Prostate gland (tissue), 2 donors: ENCODE results near the gene PDE11A. TPM values are rescaled to one million over a fixed set of nuclear protein-coding genes. Genes with fewer than 3 reads are reported as not detected.
A peak's percentile ranks its signal among the peaks of the same experiment; 100 is the strongest.

ENCODE experiments used
- DNase-seq: peaks from one replicate; pipeline ENCODE4 v3.0.0-alpha.2; 2019; ENCODE audit warnings: low spot score
- H3K27ac ChIP-seq, 2 donors: fragments of 200-600 bp; sonication (generic); 2 replicates each; pipeline ENCODE4 v1.5.1; 2017 to 2019
- H3K27me3 ChIP-seq: fragments of 200-600 bp; sonication (generic); replicated peaks from 2 replicates; pipeline ENCODE4 v1.5.1; 2019; ENCODE audit not compliant: insufficient read depth
- H3K36me3 ChIP-seq, 2 donors: fragments of 200-600 bp; sonication (generic); 1 replicate in 1 of 2; 2 replicates in 1 of 2; pipeline versions ENCODE4 v1.5.1 to v1.8.1; 2017 to 2019
- H3K4me1 ChIP-seq: fragments of 200-600 bp; sonication (generic); replicated peaks from 2 replicates; pipeline ENCODE4 v1.5.1; 2019
- H3K4me3 ChIP-seq, 2 donors: fragments of 200-600 bp; sonication (generic); 2 replicates each; pipeline ENCODE4 v1.5.1; 2017 to 2019
- H3K9me3 ChIP-seq: fragments of 200-600 bp; sonication (generic); 2 replicates; pipeline ENCODE4 v1.5.1; 2017
- CTCF ChIP-seq, 4 experiments: fragments of 200-600 bp in 2 of 4; fragments of 450-650 bp in 2 of 4; sonication (generic) in 2 of 4; IDR thresholded peaks; 1 replicate in 3 of 4; 2 replicates in 1 of 4; pipeline ENCODE4 v1.5.1; 2016 to 2019; ENCODE audit warnings: antibody characterized with exemption in 4 of 4, mild to moderate bottlenecking in 2 of 4, moderate library complexity in 2 of 4
- POLR2A ChIP-seq: fragments of 450-650 bp; IDR thresholded peaks from one replicate; pipeline ENCODE4 v1.6.1; 2016; ENCODE audit warnings: antibody characterized with exemption, mild to moderate bottlenecking
- POLR2AphosphoS5 ChIP-seq: sonication (generic); formaldehyde crosslinking; IDR thresholded peaks from one replicate; pipeline ENCODE4 v1.6.1; 2017; ENCODE audit warnings: antibody characterized with exemption
- WGBS: methylation state at CpG from one replicate; pipeline ENCODE4 v1.1.5; 2018; 5-methylcytosine and 5-hydroxymethylcytosine counted together
- intact Hi-C: fragments of 100-400 bp; cut with DNase I; formaldehyde crosslinking; loops from one replicate; pipeline ENCODE4 v1.14.2; 2022
- total RNA-seq, 2 donors: library from RNA; depleted of rRNA; stranded (reverse); fragments of >200 nt; gene quantifications; one replicate each; pipeline ENCODE4 v1.1.0, GENCODE V29; 2016

Gene PDE11A
- total RNA-seq, 2 donors from 2014 or later: 14.9 to 26.6 TPM

- WGBS: 98% methylated on average over 2 of the region's 2 CpGs
- intact Hi-C loops: no loop called here
- no peaks in the 10 kb centered on the region for H3K4me1 ChIP-seq
- H3K27ac ChIP-seq: no peak overlapping the region
- no peaks in the 10 kb centered on the region for H3K9me3 ChIP-seq
- H3K4me3 ChIP-seq: no peak overlapping the region
- H3K36me3 ChIP-seq: no peaks in the 10 kb centered on the region
- DNase-seq: no peak
- H3K27me3 ChIP-seq: no peaks in the 10 kb centered on the region
- no peak for TF ChIP-seq POLR2A
Measured at GRCh38 chr2:177908824-177909223, 163.8 kb downstream of the PDE11A start.

GRCh38 chr2:177908182-177908581, 164.4 kb downstream of the PDE11A start:
- Histone ChIP-seq H3K36me3 (no peaks in the 10 kb centered on the region), H3K27ac (no peak overlapping the region), H3K4me3 (no peak overlapping the region), H3K4me1 (no peaks in the 10 kb centered on the region), H3K9me3 (no peaks in the 10 kb centered on the region), H3K27me3 (no peaks in the 10 kb centered on the region)
- 91% methylated on average over 2 of the region's 2 CpGs for WGBS
- no peak for DNase-seq
- TF ChIP-seq POLR2A (no peak), CTCF (IDR thresholded peaks at IDR 0.05) (no peak), POLR2AphosphoS5 (no peak)
- intact Hi-C loops: no loop called here

- no peak for TF ChIP-seq POLR2AphosphoS5
- TF ChIP-seq CTCF (IDR thresholded peaks at IDR 0.05): peak; percentile 35 to 65 (median 58)
- H3K4me3 ChIP-seq: no peak overlapping the region
- WGBS: 46% methylated on average over 12 of the region's 12 CpGs
- H3K27ac ChIP-seq: no peak overlapping the region
- no peaks in the 10 kb centered on the region for H3K4me1 ChIP-seq
- no peaks in the 10 kb centered on the region for H3K9me3 ChIP-seq
- no peaks in the 10 kb centered on the region for H3K36me3 ChIP-seq
- no peak for DNase-seq
- no peaks in the 10 kb centered on the region for H3K27me3 ChIP-seq
- intact Hi-C loops: no loop called here
Measured at GRCh38 chr2:177906041-177906718, 166.4 kb downstream of the PDE11A start.

DNA sequence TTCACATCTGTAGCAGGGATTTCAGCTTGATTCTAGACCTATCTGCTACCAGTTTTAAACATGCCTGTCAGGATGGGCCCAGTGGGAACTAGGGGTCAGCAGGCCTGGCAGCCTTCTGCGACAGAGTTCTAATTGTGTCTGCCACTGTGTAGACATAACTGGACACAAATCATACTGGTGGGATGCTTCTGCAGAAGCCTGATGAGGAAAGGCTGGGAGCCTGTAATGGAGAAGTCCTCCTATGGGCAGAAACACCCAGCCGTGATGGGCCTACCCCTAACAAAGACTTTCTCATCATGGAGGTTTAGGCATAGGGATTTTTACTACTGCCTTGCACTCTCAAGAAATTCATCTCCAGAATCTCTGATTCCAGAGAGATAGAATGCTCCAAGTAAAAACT, 166.9 kb downstream of the PDE11A start:
- Histone ChIP-seq H3K4me3 (no peak overlapping the region), H3K9me3 (no peaks in the 10 kb centered on the region), H3K4me1 (no peaks in the 10 kb centered on the region), H3K27ac (no peak overlapping the region), H3K36me3 (no peaks in the 10 kb centered on the region), H3K27me3 (no peaks in the 10 kb centered on the region)
- TF ChIP-seq POLR2AphosphoS5 (no peak), POLR2A (no peak), CTCF (IDR thresholded peaks at IDR 0.05) (no peak)
- intact Hi-C loops: no loop called here
- 98% methylated on average over 2 of the region's 2 CpGs for WGBS
- DNase-seq: no peak

DNA sequence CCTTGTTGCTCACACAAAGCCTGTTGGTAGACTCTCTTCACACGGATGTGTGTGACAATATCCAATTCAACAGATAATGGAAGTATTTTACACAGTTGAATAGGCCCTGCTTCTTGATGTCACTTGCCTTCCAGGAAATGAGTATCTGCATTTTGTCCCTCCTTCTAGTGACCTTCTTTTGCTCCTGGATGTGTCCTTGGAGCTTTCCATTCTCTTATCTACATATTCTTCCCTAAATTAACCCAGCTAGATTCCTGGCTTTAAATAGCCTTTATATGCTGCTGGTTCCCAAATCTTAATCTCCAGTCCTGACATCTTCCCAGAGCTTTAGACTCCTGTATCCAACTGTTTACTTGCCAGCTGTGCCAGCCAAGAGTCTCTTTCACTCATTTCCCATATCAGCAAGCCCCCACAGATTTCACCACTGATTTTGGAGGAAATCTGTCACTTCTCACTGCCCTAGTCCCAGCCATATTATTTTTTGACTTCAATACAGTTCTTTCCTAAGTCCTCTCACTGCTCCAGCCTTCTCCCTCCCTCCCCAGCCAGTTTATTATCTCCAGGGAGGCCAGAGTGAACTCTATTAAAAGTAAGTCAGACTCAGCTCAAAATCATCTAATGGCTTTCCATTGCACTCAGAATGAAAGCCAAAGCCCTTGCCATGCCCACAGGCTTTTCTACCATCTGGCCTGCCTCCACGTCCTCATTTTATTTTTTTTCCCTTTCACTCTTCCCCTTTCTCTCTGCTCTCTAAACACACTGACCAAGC, 170.0 kb downstream of the PDE11A start:
- no peaks in the 10 kb centered on the region for H3K27me3 ChIP-seq
- WGBS: 37% methylated on average over 2 of the region's 2 CpGs
- intact Hi-C loops: no loop called here
- H3K27ac ChIP-seq: no peak overlapping the region
- no peak overlapping the region for H3K4me3 ChIP-seq
- TF ChIP-seq CTCF (IDR thresholded peaks at IDR 0.05) (no peak), POLR2A (no peak), POLR2AphosphoS5 (no peak)
- no peaks in the 10 kb centered on the region for H3K9me3 ChIP-seq
- H3K36me3 ChIP-seq: no peaks in the 10 kb centered on the region
- no peaks in the 10 kb centered on the region for H3K4me1 ChIP-seq
- no peak for DNase-seq
